SU-DHL-6 (cell line): ENCODE measurements around the gene PPP6R3.

ENCODE experiments used
- EZH2phosphoT487 ChIP-seq: fragments of 200-600 bp; sonication (generic), shearing (Covaris generic); conservative IDR thresholded peaks from 2 replicates; pipeline ENCODE4 v1.6.1; 2018; ENCODE audit warnings: mild to moderate bottlenecking, antibody characterized with exemption, low read length, moderate library complexity, mixed read lengths
- TF ChIP-seq, protein P1 (sequence below): fragments of 200-600 bp; sonication (generic); IDR thresholded peaks from one replicate; pipeline ENCODE4 v1.5.1; 2017; ENCODE audit warnings: antibody characterized with exemption, mild to moderate bottlenecking, low read length, moderate library complexity; ENCODE audit not compliant: insufficient read depth, poor library complexity, severe bottlenecking

GRCh38 chr11:68654978-68655377, 194.4 kb downstream of the PPP6R3 start:
- TF ChIP-seq, protein P1, sequence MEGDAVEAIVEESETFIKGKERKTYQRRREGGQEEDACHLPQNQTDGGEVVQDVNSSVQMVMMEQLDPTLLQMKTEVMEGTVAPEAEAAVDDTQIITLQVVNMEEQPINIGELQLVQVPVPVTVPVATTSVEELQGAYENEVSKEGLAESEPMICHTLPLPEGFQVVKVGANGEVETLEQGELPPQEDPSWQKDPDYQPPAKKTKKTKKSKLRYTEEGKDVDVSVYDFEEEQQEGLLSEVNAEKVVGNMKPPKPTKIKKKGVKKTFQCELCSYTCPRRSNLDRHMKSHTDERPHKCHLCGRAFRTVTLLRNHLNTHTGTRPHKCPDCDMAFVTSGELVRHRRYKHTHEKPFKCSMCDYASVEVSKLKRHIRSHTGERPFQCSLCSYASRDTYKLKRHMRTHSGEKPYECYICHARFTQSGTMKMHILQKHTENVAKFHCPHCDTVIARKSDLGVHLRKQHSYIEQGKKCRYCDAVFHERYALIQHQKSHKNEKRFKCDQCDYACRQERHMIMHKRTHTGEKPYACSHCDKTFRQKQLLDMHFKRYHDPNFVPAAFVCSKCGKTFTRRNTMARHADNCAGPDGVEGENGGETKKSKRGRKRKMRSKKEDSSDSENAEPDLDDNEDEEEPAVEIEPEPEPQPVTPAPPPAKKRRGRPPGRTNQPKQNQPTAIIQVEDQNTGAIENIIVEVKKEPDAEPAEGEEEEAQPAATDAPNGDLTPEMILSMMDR = no peak
- no peak for TF ChIP-seq EZH2phosphoT487
